GM19452 (cell line): Measurements from ENCODE around the gene CRTAC1.
A peak's percentile ranks its signal among the peaks of the same experiment; 100 is the strongest.

ENCODE experiments used
- ATAC-seq: cut with Tn5 transposase; IDR thresholded peaks from one replicate; pipeline ENCODE4 v1.9.1; 2021; ENCODE audit not compliant: unreplicated experiment

Gene CRTAC1

DNA sequence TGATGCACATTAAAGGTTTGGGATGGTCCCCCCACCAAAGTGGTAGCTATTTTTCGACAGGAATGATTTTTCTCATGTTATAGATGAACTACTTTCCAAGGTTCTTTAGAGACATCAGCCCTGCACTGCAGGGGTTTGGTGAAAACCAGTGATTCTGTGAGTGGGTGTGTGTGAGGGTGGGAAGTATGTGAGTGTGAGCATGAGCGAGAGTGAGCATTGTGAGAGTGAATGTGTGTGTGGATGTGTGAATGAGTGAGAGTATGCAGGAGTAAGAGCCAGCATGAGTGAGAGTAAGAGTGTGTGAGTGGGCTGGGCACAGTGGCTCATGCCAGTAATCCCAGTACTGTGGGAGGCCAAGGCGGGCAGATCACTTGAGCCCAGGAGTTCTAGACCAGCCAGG, 105.7 kb downstream of the CRTAC1 start:
- ATAC-seq, result no peak

GRCh38 chr10:97923476-97923875, 106.9 kb downstream of the CRTAC1 start:
- no peak for ATAC-seq

DNA sequence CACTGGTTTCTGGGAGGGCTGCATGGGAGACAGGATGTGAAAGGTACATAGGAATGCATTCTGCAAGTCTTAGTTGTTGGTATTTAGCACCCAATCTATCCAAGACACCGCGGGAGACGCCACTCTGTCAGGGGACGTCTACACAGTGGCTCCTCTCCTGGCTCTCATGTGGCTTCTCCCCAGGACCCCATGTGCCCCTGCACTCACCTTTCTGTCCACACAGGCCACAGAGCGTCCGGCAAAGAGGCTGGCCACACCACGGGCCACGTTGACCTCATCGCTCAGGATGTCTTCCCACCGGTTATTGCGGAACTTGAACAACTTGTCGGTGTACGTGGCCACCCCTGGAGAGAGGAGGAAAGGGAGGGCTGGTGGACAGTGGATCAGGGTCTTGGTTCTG, 107.4 kb downstream of the CRTAC1 start:
- no peak for ATAC-seq

DNA sequence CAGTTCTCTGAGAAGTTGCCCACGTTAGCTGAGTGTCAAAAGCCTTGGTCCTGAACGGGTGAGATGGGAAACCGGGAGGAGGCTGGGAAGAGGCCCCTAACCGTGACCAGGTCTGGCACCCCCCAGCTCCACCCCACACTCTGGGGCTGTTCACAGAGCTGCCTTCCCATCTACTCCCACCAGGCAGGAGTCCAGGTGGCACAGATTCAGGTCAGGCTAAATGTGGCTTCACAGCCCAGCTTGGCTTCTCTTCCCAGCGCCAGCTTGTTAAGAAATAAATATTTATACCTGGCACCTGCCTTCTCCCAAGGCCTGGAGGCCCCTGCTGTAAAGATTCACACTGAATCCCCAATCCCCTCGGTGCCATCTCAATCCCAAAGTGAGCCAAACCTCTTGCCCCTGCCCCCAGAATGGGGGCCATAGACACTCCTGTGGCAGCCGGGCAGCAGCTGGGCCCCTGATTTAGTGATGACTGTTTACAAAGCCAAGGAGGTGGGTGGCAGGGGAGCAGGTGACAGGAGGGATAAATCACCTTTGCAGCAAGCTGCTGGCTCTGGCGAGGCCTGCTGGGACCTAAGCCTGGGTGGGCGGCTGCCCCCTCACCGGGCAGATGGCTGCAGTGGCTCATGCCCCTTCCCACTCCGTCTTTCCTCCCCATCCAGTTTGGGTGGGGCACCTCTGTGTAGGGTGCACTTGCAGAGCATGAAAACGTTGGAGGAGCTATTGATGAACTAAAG, 108.2 kb downstream of the CRTAC1 start:
- no peak for ATAC-seq

GRCh38 chr10:97921581-97922021, 108.8 kb downstream of the CRTAC1 start:
- ATAC-seq, result no peak

DNA sequence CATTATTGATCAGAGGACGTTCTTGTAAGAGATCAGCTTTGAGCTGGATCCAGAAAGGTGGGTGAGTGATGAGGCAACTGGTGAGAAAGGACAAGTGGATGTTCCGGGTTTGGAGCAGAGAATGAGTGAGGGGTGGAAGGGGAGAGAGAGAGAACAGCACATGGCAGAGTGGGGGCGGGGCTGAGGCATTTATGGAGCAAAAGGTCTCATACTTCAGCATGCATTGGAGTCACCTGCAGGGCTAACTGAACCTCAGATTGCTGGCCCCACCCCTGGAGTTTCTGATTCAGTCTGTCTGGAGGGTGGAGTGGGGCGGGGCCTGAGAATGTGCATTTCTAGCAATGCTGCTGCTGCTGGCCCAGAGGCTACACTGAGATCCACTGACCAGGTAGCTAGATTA, 109.6 kb downstream of the CRTAC1 start:
- no peak for ATAC-seq

GRCh38 chr10:97919012-97919411, 111.4 kb downstream of the CRTAC1 start:
- ATAC-seq, result no peak

- no peak for ATAC-seq
Observed at GRCh38 chr10:97916586-97916985, 113.8 kb downstream of the CRTAC1 start.

DNA sequence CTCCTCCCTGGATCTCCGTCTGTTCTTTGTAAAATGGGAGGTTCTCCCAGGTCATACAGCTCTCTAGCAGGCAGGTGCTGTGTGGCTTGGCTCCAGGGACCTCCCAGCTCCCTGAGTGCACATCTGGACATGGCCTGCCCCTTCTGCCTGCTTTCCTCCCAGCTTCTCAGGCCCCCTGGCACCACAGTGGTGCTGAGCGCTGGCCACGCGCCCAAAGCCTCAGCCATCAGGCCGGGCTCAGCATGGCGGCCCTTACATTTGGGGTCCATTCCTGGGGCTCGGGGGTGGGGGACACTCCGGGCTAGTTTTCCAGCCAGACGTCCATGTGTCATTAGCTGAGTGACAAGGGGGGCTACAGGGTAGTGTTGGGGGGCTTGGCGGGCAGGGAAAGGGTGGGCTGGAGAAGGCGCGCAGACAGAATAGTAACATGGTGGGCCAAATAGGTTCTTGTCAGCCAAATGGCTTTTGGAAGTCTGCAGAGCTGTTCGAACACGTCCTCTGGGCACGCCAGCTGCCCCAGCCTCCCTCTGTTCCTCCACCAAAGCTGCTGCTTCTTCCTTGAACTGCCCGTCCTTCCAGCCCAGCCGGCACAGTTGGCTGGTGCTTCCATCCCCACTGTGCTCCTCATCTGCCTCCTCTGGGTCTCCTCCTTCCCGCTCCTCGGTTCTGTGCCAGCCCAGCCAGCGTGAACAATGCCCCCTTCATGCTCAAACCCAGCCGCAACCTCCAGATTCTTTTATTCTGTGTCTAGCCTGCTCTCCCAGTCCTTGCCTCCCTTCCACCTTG, 114.9 kb downstream of the CRTAC1 start:
- ATAC-seq, result no peak

GRCh38 chr10:97914837-97915211, 115.6 kb downstream of the CRTAC1 start:
- ATAC-seq, result peak; percentile 72

GRCh38 chr10:97914171-97914836, 116.1 kb downstream of the CRTAC1 start:
- ATAC-seq, result no peak

GRCh38 chr10:97913614-97914013, 116.8 kb downstream of the CRTAC1 start:
- ATAC-seq, result no peak

DNA sequence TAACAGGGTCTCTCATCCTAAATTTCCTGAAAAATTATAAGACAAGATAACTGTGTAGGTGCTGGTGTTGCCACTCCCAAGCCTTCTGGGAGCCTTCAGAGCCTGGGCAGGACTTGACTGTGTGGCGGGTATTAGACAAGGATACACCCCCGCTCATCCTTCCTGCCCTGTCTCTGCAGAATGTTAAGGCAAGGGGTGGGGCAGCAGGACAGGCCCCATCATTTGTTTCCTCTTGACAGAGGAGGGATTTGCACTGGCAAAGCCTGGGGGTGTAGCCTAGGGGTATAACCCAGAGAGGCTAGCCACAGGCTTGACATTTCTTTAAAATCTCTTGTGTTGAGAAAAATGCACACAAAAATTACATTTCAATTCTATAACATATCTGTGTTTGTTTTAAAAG, 117.2 kb downstream of the CRTAC1 start:
- no peak for ATAC-seq

DNA sequence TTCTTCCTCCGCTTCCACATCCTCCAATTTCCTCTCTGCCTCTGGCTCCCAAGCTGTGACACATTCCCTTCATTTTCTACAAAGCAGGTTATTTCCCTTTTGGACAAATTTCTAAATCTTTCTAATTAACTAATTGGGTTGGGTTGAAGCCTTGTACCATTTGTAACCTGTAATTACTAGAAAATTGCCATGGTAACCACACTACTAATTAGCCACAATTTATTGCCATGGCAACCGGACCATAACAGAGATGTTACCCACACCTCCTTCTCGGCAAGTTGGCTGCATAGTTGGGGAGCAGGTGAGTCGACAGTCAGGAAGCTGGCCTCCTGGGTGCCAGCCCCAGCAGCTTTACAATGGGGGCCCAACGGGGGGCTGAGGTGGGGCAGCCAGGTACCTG, 119.2 kb downstream of the CRTAC1 start:
- ATAC-seq, result no peak

DNA sequence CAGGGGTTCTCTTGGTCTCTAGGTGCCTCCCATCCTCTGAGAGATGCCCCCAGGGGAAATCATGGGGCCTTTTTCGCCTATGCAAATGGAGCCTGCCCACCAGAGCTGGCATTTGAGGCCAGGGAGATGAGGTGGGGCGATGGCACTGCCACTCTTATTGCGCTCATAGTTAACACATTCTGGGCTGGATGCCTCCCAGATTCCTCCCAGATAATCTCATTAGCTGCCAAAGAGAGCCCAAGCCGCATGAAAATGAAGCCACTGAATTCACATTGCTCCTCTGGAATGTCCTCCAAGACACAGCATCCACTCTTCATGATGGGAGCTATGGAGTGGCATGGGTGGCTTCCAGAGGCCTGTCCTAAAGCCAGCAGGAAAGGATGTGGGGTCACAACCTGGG, 119.8 kb downstream of the CRTAC1 start:
- no peak for ATAC-seq

DNA sequence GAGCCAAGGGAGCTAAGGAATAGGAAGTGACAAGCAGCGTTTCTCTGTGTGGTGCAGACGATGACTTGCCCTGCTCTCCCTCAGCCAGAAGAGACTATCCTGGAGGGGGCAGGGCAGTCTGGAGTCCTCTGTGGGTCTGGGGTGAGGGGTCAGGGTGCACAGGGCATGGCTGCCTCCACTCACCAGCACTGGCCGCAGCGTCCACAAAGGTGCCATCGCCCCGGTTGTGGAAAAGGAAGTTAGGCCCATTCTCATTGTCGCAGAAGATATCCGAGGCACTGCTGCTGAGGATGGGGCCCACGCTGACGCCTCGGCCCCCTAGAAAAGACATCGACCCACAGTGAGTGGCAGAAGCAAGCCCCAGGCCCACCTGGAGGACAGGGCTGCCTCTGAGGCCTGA, 122.6 kb downstream of the CRTAC1 start:
- ATAC-seq, result no peak

DNA sequence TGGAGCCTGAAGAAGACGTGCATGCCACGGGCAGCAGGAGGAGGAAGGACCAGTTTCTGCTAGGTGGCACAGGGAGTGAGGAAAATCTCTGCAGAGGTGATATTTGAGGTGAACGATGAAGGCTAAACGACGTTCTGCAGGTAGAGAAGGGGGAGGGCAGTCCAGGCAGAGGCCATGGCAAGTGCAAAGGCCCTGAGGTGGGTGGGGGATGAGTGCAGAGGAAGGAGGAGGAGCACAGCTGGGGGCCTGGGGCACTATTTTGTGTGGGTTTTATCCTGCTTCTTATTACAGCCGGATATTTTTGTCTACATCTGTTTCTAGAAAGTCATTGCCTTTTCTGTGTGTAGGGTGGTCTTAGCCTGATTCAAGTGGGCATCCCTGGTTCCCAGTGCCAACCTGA, 123.2 kb downstream of the CRTAC1 start:
- ATAC-seq, result no peak

DNA sequence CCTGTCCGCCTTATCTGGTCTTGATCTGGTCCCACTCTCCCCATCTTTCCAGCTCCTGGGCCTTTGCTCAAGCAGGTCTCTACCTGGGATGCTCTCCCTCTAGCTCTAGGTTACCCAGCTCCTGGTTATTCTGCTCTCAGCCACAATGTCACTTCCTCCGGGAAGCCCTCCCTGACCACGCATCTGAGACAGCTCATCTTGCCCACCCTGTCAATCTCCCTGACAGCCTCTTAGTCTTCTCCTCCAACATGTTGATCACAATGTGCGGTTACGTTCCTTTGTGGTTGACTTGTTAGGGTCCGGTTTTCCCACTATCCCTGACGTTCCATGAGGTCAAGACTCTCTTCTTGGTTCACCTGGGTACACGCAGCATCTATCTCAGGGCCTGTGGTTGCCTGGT, 125.1 kb downstream of the CRTAC1 start:
- ATAC-seq, result no peak

DNA sequence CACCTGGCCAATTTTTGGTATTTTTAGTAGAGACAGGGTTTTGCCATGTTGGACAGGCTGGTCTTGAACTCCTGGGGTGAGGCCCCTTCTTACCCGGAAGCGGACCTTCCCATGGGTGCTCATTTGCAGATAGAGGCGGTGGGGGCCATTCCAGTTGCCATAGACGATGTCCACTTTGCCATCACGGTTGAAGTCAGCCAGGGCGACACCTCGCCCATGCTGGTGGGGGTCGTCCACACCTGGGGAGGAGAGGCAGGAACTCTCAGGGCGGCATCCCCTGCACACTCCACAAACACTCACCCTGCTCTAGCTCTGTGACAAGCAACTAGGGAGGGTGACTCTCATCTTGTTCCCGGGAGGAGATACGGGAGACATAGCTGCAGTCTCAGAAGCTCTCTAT, 125.8 kb downstream of the CRTAC1 start:
- no peak for ATAC-seq

GRCh38 chr10:97904018-97904381, 126.4 kb downstream of the CRTAC1 start:
- ATAC-seq, result no peak

GRCh38 chr10:97903128-97904017, 127.0 kb downstream of the CRTAC1 start:
- ATAC-seq, result no peak
